ENCODE data around the gene ATP10B. TPM values are rescaled to one million over a fixed set of nuclear protein-coding genes. Genes with fewer than 3 reads are reported as not detected.

ATP10B gene
- total RNA-seq, 1 experiment from 2014 or later = not detected

DNA sequence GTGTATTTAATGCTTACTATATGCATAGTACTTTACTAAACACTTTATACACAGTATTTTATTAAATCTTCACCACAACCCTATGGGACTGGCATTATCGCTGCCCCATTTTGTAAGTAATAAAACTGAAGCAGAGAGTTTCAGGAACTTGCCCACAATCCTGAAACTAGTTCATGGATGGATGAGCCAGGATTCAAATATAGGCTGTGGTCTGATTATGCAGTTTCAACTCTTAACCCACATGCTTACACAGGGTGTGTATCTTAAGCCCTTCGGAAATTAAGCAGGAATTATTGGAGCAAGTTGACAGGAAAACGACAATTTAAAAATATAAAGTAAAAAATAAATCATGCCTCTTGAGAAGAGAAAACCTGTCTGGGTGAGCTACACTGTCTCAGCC is 109.0 kb downstream of the ATP10B start:
- ChIA-PET CTCF (no interaction called here), POLR2A (no interaction called here)
- ATAC-seq = no peak
- intact Hi-C loops (cut with micrococcal nuclease; ENCODE audit: unreplicated experiment) = no loop called here
- Histone ChIP-seq H3K4me3 (ENCODE audit: low read depth in 2 of 2, low read length in 2 of 2) (no peak overlapping the region), H3K27ac (ENCODE audit: low read length) (no peak overlapping the region), H3K36me3 (ENCODE audit: control insufficient read depth, insufficient read depth, low read length) (no peaks in the 10 kb centered on the region), H3K9me3 (ENCODE audit: control insufficient read depth, insufficient read depth, low read depth, low read length) (no peaks in the 10 kb centered on the region), H3K27me3 (ENCODE audit: control insufficient read depth, insufficient read depth, low read length) (no peaks in the 10 kb centered on the region), H3K4me1 (ENCODE audit: control insufficient read depth, insufficient read depth, low read length) (no peaks in the 10 kb centered on the region)
- in situ Hi-C loops (cut with HindIII; ENCODE audit: low pct_unique_long_range_greater_than_20kb, low sequenced_read_pairs) = no loop called here
- TF ChIP-seq TCF7L2 (IDR thresholded peaks at IDR 0.05; ENCODE audit: low read depth, low read length) (no peak), REST (IDR thresholded peaks at IDR 0.05; ENCODE audit: insufficient read depth in 1 of 2, low read depth in 2 of 2, low read length in 1 of 2) (no peak), POLR2AphosphoS5 (IDR thresholded peaks at IDR 0.05; ENCODE audit: low read depth, low read length) (no peak), SIN3A (IDR thresholded peaks at IDR 0.05; ENCODE audit: borderline replicate concordance, insufficient read depth, low read depth, low read length) (no peak)
- TF ChIP-seq, protein P1, sequence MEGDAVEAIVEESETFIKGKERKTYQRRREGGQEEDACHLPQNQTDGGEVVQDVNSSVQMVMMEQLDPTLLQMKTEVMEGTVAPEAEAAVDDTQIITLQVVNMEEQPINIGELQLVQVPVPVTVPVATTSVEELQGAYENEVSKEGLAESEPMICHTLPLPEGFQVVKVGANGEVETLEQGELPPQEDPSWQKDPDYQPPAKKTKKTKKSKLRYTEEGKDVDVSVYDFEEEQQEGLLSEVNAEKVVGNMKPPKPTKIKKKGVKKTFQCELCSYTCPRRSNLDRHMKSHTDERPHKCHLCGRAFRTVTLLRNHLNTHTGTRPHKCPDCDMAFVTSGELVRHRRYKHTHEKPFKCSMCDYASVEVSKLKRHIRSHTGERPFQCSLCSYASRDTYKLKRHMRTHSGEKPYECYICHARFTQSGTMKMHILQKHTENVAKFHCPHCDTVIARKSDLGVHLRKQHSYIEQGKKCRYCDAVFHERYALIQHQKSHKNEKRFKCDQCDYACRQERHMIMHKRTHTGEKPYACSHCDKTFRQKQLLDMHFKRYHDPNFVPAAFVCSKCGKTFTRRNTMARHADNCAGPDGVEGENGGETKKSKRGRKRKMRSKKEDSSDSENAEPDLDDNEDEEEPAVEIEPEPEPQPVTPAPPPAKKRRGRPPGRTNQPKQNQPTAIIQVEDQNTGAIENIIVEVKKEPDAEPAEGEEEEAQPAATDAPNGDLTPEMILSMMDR (IDR thresholded peaks at IDR 0.05) = no peak
- no peak for DNase-seq (ENCODE audit: low read depth, low spot score)
- no TSS peak for BruUV-seq (replicated peaks)

GRCh38 chr5:160742446-160742845 is 109.6 kb downstream of the ATP10B start:
- CTCF ChIA-PET = no interaction called here
- Histone ChIP-seq H3K27ac (ENCODE audit: low read length) (no peak overlapping the region), H3K27me3 (ENCODE audit: control insufficient read depth, insufficient read depth, low read length) (no peaks in the 10 kb centered on the region), H3K36me3 (ENCODE audit: control insufficient read depth, insufficient read depth, low read length) (no peaks in the 10 kb centered on the region), H3K9me3 (ENCODE audit: control insufficient read depth, insufficient read depth, low read depth, low read length) (no peaks in the 10 kb centered on the region), H3K4me1 (ENCODE audit: control insufficient read depth, insufficient read depth, low read length) (no peaks in the 10 kb centered on the region), H3K4me3 (ENCODE audit: low read depth in 2 of 2, low read length in 2 of 2) (no peak overlapping the region)
- DNase-seq (ENCODE audit: low read depth, low spot score) (no peak), ATAC-seq (no peak)
- in situ Hi-C loops (cut with HindIII; ENCODE audit: low pct_unique_long_range_greater_than_20kb, low sequenced_read_pairs) (no loop called here), intact Hi-C loops (cut with micrococcal nuclease; ENCODE audit: unreplicated experiment) (no loop called here)
- TF ChIP-seq, protein P1 (IDR thresholded peaks at IDR 0.05) = no peak
- TF ChIP-seq TCF7L2 (IDR thresholded peaks at IDR 0.05; ENCODE audit: low read depth, low read length) (no peak), REST (IDR thresholded peaks at IDR 0.05; ENCODE audit: insufficient read depth in 1 of 2, low read depth in 2 of 2, low read length in 1 of 2) (no peak), POLR2AphosphoS5 (IDR thresholded peaks at IDR 0.05; ENCODE audit: low read depth, low read length) (no peak), SIN3A (IDR thresholded peaks at IDR 0.05; ENCODE audit: borderline replicate concordance, insufficient read depth, low read depth, low read length) (no peak)
- BruUV-seq (replicated peaks) = no TSS peak
- POLR2A ChIA-PET = no interaction called here
